COR-L47 (cell line): ENCODE data around the gene S100A12.

Source experiments
- DNase-seq: peaks from one replicate; lab custom pipeline; 2025; lab: John Stamatoyannopoulos, UW

The S100A12 gene

DNA sequence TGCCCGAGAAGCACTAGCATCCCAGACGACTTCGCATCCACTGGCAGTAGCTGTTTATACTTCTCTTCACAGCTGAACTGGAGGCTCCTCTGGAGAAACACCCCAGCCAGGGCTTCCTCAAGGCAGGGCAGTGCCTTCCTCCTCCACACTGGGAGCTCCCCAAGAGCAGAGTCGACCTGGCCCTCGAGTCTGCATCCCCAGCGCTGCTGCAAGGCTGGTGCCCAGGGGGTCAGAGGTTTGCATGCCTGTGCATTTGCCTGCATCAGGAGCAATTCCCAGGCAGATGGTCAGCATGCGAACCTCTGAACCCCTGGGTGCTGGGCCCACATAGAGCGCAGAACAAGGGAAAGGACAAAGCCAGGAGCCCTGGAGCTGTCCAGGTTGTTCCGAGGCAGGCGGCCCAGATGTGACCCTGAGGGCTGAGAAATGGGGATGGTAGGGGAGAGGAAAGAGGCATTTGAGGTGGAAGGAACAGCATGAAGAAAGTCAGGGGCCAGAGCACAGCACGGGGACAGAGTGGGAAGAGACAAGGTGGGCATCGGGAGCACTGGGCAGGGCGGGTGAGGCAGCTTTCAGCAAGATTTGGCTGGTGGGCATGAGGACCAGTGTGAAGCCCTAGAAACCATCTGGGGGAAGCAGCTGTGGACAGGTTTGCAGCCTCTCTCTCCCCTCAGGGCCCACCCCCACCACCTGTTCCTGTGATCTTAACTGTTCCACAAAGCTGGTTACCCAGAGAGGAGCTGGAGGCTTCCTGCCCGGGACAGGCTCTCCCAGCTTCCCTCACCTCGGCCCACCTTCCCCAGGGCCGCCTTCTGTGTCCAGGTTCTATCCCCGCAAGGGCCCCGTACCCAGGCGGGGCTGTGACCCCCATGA lies 21.9 kb upstream of the S100A12 start:
- no peak for DNase-seq

DNA sequence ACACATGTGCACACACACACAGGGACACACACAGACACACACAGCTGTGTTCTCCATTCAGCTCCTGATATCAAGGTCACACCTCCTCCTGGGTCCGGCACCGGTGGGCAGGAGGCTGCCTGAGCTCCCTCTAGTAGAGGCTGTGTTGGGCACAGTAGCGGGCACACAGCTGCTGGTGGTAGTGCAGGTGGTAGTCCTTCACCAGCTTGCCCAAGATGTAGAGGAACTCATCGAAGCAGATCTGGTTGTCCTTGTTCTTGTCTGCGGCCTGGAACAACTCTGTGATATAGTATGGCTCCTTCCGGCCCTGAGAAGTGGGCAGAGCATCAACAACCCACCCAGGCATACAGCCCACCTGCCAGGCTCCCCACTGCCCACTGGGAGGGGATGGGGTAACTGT lies 21.0 kb upstream of the S100A12 start:
- DNase-seq = no peak

DNA sequence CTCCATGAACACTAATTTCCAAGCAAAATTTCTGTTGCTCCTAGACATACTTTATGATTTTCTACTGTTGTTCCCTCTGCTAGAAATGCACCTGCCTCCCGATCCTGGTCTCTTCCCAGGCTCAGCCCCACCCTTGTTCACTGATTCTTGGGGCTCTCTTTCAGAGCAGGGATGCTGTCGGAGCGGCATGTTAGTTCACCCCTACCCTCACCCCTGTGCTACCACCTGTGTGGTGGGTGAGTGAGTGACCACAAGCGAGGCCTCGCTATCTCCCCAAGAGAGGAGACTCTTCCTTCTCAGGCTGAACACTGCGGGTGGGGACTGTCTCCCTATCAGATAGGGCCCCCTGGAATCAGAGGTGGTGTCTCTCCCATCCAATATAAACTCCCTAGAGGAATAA lies 20.4 kb upstream of the S100A12 start:
- no peak for DNase-seq

DNA sequence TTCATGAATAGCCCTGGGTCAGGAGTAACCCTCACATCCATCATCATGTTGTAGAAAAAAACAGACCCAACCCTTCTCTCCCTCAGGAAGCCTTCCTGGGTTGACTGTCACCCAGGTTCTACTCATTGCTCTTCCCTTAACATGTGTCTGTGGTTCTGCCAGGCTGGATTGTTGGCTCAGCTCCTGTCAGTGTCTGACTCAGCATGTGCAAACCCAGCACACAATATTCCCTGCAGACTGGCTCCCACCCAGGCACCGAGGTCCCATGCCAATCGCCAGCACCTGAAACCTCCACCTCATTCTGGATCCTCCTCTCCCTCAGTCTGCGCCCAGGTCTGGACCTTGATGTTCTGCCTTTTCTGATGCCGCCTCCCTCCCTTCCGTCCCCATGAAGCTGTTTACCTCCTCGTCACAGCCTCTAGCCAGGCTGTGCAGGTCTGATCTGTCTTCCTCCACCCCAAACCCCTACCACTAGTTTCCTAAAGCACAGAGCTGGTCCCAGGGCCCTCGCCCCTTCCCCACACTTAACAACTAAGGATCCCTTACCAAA lies 19.8 kb upstream of the S100A12 start:
- no peak for DNase-seq

DNA sequence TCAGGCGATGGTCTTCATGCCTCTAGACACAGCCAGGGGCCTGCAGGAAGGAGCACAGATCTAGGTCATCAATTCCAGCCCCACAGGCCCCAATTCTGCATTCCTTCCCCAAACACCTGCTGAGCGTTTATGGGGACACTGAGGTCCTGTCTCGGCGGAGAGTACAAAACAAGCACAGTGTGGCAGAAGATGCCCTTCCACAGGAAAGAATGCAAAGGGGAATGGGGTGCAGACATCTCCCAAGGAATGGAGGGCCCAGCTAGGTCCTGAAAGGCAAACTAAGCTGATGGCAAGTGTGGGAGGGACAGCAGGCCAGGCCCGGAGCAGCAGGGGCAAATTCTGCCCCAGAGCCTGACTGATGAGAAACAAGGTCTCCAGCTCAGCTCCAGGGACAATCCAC lies 19.0 kb upstream of the S100A12 start:
- no peak for DNase-seq

DNA sequence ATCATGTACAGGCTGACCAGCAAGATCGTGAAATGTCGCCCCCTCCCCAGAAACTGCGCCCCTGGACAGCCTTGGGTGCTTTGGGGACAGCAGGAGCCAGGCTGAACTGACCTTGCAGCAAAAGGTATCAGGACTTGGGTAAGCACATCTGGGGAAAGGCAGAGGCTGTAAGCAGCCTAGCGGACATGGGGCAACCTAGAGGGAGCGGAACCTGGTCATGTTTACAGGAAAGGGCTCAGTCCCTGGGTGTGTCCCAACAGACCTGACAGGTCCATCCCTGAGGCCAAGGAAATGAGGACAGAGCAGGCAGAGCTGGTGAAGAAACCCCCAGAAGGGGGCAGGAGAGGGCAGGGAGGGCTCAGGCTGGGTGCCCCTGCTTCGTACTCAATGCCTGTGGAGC lies 18.5 kb upstream of the S100A12 start:
- no peak for DNase-seq

DNA sequence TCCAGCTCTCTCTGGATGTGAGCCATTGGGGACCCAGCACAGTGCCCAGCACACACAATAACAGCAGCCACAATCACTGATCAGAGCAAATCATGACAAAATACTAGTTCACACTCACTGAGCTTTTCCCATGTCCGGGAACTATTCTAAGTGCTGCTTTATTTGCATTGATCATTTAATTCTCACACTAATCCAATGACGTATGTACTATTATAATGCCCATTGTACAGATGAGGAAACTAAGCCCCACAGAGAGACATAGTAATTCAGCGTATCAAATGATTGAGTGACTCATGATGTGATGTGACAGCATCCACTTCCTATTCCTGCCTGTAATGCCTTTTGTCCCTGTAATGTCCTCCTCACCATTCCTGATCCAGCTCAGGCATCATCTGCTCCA lies 17.4 kb upstream of the S100A12 start:
- no peak for DNase-seq

DNA sequence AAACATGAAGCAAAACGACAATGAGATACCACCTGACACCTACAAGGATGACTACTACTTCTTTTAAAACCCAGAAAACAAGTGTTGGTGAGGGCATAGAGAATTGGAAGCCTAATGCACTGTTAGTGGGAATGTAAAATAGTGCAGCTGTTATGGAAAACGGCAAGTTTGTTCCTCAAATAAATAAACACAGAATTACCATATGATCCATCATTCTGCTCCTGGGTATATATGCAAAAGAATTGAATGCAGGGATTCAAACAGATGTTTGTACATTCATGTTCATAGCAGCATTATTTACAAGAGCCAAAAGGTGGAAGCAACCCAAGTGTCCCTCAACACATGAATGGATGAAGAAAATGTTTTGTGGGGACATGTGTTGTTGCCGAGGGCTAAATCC lies 16.8 kb upstream of the S100A12 start:
- no peak for DNase-seq

DNA sequence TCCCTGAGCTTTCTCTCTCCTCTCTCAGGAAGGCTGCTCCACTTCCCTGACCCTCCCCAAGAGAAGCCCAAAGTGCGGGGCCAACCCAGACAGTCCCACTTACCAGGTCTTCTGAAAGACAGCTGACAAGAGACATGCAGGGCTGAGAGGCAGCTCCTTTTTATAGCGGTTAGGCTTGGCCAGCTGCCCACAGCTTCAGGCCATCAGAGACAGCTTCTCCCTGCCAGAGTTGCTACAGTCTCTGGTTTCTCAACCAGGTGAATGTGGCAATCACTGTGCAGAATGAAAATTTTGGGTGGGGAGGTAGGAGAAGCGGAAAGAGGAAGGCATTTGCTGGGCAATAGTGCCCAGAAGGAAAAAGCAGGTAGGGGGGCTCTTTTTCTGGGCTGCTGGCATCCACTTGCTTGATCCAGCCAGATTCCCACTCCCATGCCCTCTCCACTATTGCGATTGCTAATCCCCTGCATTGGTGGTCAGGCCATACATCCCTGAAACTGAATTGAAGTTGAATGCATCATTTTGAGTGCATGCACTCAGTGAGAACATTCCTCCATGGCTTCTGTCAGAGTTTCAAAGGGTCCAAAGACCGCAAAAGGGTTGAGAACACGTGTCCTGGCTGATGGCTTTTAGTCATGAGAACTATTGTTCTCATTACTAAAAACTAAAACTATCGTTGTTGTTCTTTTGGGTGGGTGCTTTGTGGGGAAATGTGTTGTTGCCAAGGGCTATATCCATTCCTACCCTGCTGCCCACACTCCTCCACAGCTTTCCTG lies 15.7 kb upstream of the S100A12 start, which contains the start of gene S100A8:
Gene S100A8, minus strand, starts transcription at position 136 of the 773 bp plus-strand sequence. CDS start 538 bp downstream, outside the sequence.
- no peak for DNase-seq

DNA sequence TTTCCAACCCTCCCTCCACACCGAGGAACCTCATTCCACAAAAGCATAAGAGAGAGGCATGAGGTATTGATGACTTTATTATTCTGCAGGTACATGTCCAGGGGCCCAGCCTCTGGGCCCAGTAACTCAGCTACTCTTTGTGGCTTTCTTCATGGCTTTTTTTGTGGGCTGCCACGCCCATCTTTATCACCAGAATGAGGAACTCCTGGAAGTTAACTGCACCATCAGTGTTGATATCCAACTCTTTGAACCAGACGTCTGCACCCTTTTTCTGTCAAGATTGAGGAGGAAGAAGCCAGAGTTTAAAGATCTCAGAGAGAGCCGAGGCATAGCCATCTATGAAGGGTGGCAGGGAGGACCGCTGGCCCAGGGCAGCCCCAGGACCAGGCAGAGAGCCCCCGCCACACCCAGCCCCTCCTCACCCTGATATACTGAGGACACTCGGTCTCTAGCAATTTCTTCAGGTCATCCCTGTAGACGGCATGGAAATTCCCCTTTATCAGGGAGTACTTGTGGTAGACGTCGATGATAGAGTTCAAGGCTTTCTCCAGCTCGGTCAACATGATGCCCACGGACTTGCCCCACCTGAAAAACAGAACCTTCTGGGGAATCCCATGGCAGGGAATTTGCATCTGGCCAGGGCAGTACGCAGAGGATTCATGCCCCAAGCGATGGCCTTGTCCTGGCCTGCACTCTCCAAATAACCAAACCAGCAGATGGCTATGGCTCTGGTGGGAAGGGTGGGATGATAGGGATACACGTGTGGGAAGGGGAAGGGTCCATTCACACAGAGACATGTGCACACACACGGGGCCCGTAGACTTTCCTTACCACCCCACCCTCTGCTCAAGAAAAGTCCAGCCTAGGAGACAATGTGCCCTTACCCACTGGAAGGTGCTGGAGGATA lies 14.8 kb upstream of the S100A12 start:
- DNase-seq = no peak

DNA sequence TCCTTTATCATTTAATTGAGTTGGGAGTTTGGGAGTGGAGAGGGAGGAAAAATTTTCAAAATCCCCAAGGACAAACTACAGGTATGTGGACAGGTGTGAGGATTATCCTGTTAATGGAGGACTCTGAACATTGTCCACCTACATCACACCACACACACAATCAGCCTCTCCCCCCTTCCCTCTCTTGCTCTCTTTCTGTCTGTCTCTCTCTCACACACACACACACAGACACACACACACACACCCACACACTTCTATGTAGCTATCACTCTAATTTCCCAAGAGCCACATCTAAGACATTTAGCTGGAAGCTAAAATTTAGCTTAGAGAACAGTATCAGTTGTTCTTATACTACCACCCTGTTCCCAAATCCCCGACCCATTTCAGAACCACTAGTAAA lies 14.0 kb upstream of the S100A12 start:
- DNase-seq = no peak

DNA sequence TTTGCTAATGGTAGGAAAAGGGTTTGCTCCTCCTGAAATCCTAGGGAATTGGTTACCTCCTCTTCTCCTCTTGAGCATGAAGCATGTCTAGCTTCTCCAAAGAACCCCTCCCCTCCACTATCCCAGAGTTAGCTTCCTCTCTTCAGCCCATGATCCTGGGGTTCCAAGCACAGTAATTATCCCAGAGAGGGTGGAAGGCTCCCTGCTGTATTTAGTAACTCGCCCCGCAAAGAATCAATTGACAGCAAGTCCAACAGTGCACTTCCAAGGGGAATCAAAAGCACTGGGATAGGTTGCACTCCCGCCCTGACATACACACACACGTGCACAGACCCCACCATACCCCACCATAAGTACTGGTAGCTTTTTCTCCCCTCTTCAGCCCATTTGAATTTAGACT lies 12.4 kb upstream of the S100A12 start:
- DNase-seq = no peak

DNA sequence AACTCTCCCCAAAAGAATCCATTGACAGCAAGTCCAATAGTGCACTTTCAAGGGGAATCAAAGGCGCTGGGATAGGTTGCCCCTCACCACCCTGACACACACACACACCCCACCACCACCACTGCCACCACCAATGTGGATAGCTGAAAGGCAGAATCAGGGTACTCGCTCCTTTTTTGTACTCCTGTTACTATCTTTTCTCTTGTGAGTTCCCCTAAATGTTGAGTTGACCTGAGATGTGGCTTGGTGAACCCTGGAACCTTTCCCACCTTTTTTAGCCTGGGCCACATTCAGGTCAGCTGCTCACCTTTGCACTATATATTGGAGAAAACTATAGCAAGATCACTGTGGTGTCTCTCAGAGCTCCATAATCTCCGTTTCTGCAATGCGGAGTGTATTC lies 11.6 kb upstream of the S100A12 start:
- no peak for DNase-seq

DNA sequence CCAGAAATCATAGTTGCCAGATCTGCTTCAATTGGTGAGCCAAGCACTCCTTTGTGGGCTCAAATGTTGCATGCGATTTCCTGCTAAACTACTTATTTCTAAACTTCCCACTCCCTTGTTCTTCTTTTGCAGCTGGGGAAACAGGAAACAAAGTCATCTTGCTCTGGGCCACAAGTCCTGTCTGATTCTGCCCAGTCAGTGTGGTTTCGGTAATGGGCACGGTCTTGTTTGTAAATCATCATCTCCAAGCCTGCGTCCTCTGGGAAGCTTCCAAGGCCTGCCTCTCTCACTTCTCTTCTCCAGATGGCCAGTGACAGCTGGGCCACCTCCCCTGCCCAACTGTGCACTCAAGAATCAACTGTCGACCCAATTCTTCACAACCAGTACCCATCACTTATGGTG lies 11.1 kb upstream of the S100A12 start:
- DNase-seq = no peak

DNA sequence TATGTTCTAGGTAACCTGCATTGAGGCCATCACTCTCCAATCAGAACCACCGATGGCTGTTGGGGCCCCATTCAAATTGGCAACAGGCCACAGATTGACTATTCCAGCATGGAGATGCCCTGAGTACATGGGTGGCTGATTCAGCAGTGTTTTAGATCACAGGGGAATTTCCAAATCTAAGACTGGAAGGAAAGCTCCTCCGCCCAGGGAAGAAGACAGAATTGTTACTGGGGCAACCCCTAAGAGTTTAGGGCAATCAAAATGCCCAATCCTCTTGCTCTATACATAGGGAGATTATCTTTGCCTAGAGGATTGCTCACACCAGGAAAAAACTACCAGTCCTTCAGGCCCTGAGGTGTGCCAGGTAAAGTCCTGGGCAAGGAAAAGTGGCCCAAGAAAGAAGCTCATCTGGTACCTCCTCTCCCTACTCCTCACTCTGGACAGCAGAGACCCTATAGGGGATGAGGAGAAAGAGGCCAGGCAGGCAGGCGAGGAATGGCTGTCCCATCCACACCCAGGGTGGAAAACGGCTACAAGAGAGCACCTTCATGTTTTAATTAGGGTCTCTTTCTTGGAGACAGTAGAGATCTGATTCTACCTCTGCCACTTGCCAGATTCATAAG lies 9.6 kb upstream of the S100A12 start:
- DNase-seq = no peak

DNA sequence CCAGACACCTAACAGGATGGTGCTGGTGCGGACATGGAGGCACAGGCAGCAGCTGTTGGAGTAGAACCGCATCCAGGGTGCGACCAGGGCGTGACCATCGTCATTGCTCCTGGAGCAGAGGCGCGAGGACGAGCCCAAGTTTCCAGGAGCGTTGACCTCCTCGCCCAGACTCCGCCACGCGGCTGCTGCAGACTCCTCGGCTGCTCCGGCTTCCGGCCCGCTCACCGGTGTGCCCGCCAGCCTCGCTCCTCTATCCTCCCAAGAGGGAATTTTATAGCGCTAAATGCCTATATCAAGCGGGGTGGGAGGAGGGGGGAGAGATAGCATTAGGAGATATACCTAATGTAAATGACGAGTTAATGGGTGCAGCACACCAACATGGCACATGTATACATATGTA lies 5.3 kb upstream of the S100A12 start:
- no peak for DNase-seq

DNA sequence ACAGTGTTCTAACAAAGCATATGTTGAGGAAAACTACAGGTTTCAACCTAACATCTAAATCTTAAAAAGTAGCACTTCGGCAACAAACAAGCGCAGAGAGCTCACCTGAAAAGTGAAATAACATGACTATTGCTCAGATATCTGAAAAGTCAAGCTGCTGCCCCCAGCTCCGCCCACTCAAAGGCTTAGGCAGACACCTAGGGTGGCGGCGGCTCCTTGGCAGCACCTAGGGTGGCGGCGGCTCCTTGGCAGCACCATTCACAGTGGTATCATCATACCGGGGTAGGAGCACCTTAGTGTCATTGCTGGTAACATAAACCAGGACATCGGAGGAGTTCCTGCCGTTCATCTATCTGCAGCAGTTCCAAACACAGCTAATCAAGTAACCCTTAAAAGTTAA lies 4.2 kb upstream of the S100A12 start:
- no peak for DNase-seq

DNA sequence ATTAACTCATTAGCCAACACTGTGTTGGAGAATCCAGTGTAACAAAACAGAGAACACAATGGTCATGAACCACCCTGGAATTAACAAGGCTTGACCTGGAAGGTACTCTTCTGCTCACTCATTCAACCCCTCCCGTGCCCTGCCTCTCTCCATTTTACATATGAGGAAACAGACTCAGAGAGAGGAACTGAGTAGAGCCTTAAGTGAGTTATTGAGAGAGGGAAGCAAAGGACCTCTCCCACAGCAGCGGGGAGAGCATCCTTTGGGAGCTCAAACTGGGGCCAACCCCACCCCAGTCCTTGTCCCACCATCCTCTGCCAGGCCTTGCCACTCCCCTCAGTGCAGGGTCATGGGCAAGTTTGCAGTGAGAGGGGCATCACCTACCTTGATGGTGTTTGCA lies 1.4 kb downstream of the S100A12 start:
- DNase-seq = no peak

DNA sequence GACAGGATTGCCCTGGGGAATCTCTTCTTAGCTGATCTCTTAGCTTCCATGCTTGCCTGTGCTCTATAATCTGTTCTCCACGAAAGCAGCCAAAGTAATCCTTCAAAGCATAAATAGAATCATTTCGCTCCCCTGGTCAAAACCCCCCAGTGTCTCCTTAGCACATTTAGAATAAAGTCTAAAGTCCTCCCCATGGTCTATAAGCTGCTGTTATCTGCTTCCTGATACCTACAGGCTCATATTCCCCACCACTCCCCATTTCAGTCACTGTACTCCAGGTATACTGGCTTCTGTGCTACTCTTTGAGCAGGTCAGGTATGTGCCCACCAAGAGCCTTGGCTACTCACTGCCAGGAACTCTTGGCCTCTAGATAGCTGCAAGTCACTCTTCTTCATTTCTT lies 2.9 kb downstream of the S100A12 start:
- DNase-seq = no peak

DNA sequence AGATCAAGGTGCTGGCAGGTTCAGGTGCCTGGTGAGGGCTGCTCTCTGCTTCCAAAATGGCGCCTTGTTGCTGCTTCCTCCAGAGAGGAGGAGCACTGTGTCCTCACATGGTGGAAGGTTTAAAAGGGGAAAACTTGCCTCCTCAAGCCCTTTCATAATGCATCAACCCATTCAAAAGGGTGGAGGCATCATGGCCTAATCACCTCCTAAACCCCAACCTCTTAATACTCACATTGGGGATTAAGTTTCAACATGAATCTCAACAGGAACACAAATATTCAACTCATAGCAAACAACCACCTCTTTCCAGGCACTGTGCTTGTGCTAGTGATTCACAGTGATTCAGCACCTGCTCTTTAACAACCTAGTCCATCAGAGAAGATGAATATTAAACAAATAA lies 4.2 kb downstream of the S100A12 start:
- no peak for DNase-seq

DNA sequence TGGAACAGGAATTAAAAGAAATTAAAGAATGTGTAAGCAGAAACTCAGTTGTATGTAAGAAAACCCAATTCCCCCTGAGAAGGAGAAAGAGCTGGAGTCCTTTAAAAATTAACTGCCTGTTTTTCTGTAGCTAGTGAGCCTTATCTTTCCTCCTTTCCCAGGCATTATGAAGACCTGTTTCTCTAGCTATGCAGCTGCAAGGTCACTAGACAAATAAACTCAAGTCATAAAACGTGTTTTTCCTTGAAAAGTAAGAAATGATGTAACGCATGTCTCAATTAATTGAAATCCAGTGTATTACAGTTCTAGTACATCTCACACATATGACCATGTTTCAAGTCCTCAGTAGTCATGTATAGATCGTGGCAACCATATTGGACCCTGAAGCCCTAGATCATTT lies 5.3 kb downstream of the S100A12 start:
- no peak for DNase-seq

DNA sequence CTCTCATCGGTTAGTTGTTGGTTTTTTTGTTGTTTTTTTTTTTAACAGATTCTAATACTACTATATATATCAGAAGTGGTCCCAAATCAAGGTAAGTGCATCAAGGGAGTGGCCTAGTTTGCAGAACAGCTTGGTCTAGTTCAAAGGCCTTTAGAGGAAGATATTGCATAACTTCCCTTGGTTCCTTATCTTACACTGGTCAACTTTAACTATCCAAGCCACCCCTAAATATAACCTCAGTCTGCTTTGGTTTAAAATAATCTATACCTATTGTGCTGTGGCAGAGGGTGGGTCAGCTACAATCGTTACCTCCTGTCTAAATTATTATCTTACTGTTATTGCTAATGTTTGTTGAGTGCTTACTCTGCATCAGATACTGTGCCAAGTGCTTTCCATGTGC lies 6.9 kb downstream of the S100A12 start:
- DNase-seq = no peak
